HG03196 (cell line): ENCODE data around the gene SMAD2.

Source experiments
- ATAC-seq: cut with Tn5 transposase; IDR thresholded peaks from one replicate; pipeline ENCODE4 v1.9.1; 2021; ENCODE audit not compliant: unreplicated experiment

The SMAD2 gene

GRCh38 chr18:47932190-47932589, 1.7 kb upstream of the SMAD2 start:
- no peak for ATAC-seq

GRCh38 chr18:47931718-47932103, 1.3 kb upstream of the SMAD2 start:
- no peak for ATAC-seq

- ATAC-seq: peak; percentile 81
These were observed 665 bp upstream of the SMAD2 start for GRCh38 chr18:47930931-47931717.

- no peak for ATAC-seq
These were observed 719 bp downstream of the SMAD2 start for GRCh38 chr18:47929681-47930198.

GRCh38 chr18:47928466-47928865, 2.0 kb downstream of the SMAD2 start:
- no peak for ATAC-seq

GRCh38 chr18:47926101-47926850, 4.2 kb downstream of the SMAD2 start:
- no peak for ATAC-seq

- ATAC-seq: no peak
These were observed 10.5 kb downstream of the SMAD2 start for GRCh38 chr18:47919916-47920315.

- no peak for ATAC-seq
These were observed 12.4 kb downstream of the SMAD2 start for GRCh38 chr18:47917923-47918610.

- ATAC-seq: no peak
These were observed 14.5 kb downstream of the SMAD2 start for GRCh38 chr18:47915930-47916329.

GRCh38 chr18:47915229-47915628, 15.2 kb downstream of the SMAD2 start:
- no peak for ATAC-seq

- ATAC-seq: no peak
These were observed 17.5 kb downstream of the SMAD2 start for GRCh38 chr18:47912794-47913585.

- no peak for ATAC-seq
These were observed 18.1 kb downstream of the SMAD2 start for GRCh38 chr18:47912343-47912742.

GRCh38 chr18:47911877-47912276, 18.6 kb downstream of the SMAD2 start:
- ATAC-seq: no peak

GRCh38 chr18:47909484-47909883, 21.0 kb downstream of the SMAD2 start:
- no peak for ATAC-seq

- no peak for ATAC-seq
These were observed 21.9 kb downstream of the SMAD2 start for GRCh38 chr18:47908592-47908991.

GRCh38 chr18:47906408-47906807, 24.1 kb downstream of the SMAD2 start:
- no peak for ATAC-seq

- ATAC-seq: no peak
These were observed 26.6 kb downstream of the SMAD2 start for GRCh38 chr18:47903809-47904208.

GRCh38 chr18:47901624-47902362, 28.7 kb downstream of the SMAD2 start:
- ATAC-seq: peak; percentile 91

- ATAC-seq: no peak
These were observed 31.2 kb downstream of the SMAD2 start for GRCh38 chr18:47899107-47899840.
